ENCODE data around the gene ARAP1.

DNA sequence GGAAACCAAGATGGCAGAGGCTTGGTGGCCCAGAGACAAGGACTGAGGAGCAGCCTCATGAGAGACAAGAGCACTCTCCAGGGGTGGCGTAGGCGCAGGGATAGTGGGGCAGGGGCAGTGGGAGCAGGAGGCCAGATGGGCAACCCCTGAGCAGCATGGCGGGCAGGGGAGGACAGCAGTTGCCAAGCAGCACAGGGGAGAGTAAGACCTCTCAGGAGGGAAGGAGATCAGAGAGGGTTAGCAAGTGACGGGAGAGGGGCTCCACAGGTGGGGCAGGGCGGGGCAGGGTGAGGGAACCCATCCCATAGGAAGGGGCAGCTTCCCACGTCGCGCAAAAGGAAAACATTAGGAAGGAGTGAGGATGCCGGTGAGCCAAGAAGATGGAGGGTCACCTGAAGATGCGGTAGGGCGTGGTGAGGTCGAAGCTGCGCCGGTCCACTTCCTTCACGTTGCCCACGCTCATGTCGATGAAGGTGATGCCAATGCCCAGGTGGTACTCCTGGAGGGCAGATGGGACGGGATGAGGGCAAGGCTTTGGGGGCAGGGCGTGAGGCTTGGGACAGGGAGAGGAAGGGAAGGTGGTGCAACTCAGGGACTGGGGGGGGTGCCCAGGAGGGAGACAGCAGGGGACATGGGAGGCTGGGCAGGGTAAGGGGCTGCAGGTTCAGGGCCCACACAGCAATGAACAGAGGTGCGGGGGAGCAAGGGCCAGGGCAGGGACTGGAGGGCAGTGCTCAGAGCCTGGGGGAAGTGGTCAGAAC lies 42.5 kb downstream of the ARAP1 start:
- TF ChIP-seq POLR2AphosphoS5 (IDR thresholded peaks at IDR 0.05) (no peak), EP300 (IDR thresholded peaks at IDR 0.05) (no peak), POLR2A (IDR thresholded peaks at IDR 0.05) (no peak)
- TF ChIP-seq, protein P1, sequence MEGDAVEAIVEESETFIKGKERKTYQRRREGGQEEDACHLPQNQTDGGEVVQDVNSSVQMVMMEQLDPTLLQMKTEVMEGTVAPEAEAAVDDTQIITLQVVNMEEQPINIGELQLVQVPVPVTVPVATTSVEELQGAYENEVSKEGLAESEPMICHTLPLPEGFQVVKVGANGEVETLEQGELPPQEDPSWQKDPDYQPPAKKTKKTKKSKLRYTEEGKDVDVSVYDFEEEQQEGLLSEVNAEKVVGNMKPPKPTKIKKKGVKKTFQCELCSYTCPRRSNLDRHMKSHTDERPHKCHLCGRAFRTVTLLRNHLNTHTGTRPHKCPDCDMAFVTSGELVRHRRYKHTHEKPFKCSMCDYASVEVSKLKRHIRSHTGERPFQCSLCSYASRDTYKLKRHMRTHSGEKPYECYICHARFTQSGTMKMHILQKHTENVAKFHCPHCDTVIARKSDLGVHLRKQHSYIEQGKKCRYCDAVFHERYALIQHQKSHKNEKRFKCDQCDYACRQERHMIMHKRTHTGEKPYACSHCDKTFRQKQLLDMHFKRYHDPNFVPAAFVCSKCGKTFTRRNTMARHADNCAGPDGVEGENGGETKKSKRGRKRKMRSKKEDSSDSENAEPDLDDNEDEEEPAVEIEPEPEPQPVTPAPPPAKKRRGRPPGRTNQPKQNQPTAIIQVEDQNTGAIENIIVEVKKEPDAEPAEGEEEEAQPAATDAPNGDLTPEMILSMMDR (IDR thresholded peaks at IDR 0.05) = no peak
